GM18907 (cell line): ENCODE measurements around the gene ZNF652.
"Not testable (repeated sequence)": the region's sequence is repeated elsewhere in the genome, so short reads cannot be mapped to it uniquely, and the experiment has no call there.

Experiments
- ATAC-seq: cut with Tn5 transposase; IDR thresholded peaks from one replicate; pipeline ENCODE4 v1.9.1; 2021; ENCODE audit warnings: mild to moderate bottlenecking, moderate library complexity; ENCODE audit not compliant: unreplicated experiment

The ZNF652 gene

DNA sequence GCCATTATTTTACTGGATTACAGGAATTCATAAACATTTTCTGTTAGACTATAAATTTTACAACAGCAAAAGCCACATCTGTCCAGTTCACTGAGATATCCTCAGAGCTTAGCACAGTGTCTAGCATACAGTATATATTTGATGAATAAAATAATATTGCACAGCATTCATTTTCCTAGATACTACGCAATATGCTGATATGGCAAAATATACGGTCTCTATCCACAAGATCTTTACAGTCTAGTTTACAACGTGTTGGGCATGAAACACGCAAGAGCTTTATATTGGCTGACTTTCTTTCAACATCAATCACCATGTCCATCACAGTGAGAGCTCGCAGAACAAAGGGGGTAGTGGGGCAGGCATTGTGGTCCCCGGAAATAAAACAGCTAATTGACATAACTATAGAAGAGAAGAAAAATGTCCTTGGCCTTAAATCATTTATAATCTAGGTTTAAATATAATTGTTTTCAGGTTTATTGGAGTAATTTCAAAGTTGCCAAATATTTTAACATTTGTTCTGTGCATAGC lies 43.5 kb downstream of the ZNF652 start:
- ATAC-seq: no peak

DNA sequence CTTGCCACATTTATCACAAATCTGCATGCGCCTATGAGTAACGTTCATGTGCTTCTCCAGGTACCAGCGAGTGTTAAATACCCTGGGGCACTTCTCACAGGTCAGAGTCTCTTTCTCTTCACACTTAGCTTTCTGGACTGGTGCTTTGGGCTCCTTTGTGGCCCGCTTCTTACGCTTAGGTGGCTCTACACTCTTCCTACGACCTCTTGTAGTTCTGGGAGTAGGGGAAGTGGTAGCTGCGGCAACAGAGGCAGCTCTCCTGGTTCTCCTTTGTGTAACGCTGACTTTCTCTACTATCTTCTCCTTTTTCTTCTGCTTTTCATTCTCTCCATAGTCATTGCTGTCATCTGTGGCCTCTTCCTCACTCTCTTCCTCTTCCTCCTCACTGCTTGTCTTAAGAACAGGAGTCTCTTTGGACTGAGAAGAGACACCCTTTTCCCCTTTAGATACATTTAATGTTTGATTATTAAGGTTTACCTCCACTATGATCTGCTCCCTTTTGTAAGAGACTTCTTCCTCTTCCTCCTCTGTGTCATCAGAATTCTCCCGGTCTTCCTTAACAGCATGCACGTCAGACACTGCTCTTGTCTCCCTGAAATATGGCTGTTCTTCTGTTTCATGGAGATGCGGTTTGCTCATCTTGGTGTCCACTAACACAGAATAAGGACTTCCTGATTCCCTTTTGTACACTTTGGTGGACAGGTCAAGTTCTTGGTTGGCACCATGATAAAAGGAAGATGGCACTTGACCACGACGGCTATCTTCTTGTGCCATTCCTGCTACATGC lies 45.0 kb downstream of the ZNF652 start:
- no peak for ATAC-seq

GRCh38 chr17:49316258-49316570 lies 45.8 kb downstream of the ZNF652 start:
- ATAC-seq: no peak

GRCh38 chr17:49315551-49316257 lies 46.3 kb downstream of the ZNF652 start:
- peak; percentile 71 for ATAC-seq

DNA sequence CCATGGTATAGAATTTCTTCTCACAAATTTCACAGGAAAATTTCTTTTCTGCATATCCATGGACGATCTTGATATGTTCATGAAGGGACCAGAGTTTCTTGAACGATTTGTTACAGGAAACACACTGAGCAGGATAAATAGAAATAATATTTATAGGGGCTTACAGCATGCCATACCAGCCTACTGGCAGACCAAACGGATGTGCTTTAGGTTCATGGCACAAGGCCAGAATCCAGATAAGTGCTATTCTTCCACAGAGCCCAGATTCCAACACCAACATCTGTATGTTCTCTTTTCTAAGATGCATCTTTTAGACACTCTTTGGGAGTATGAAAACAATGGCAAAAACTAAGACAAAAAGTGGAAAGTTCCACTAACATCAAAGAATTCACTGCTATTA lies 49.3 kb downstream of the ZNF652 start:
- no peak for ATAC-seq

DNA sequence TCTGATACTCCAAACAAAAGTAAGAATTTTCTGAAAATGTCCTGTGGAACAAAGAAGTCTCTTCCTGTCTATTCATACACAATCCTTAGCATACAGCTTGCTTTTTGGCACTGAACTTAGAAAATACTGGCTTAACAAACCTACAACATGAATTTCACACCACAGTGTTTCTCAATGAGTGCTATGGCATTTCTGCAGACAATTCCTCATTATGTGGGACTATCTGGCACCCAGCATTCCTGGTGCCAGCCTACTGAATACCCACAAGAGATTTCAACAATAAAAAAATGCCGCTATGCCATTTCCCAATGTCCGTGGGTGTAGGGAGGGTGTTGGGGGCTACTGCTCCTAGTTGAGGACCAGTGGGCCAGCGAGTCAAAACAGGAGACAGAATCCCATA lies 62.1 kb downstream of the ZNF652 start:
- ATAC-seq: no peak

DNA sequence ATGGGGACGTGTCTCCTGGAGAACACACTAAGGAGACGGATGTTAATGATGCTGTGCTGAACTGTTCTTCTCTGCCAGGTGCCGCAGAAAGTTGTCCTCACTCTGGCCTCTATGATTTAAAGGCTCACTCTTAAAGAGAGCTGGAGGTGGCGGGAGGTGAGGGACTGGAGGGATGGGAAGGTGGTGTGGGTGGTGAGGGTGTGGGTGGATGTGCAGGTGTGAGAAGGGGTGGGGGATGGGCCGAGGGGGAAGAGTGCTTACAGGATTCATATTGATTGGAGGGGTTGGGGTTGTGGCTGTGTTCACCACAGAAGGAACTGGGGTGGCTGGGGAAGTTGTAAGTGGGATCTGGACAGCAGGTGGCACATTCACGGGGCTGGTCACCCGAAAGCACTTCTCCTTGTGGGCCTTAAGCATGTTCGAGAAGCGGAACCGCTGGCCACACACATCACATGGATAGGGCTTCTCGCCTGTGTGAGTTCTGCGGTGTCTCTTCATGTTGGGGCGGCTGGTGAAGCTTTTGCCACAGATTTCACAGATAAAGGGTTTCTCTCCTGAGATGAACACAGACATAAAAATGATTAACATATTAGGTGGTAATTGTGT lies 63.6 kb downstream of the ZNF652 start:
- no peak for ATAC-seq

GRCh38 chr17:49297141-49297540 lies 64.9 kb downstream of the ZNF652 start:
- ATAC-seq: no peak

DNA sequence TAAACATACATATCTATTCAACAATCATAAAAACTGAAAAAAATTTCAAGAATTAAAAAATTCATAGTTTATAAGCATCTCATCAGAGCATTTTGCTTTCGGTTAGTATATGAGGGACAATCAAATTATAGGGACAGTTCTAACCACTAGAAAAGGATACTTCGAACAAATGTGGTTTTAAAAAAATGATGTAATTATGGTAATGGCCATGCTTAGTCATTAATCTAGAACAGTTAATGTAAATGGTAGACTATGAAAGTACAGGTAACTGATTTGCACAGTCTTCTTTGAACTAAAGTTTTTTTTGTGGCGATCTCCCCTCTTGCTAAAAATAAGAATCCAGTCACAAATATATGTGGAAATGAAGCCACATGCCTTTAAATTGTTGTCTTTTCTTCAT lies 67.9 kb downstream of the ZNF652 start:
- ATAC-seq: no peak

- no peak for ATAC-seq
Measured at GRCh38 chr17:49292901-49293300, 69.1 kb downstream of the ZNF652 start.

GRCh38 chr17:49291929-49292328 lies 70.1 kb downstream of the ZNF652 start:
- no peak for ATAC-seq

DNA sequence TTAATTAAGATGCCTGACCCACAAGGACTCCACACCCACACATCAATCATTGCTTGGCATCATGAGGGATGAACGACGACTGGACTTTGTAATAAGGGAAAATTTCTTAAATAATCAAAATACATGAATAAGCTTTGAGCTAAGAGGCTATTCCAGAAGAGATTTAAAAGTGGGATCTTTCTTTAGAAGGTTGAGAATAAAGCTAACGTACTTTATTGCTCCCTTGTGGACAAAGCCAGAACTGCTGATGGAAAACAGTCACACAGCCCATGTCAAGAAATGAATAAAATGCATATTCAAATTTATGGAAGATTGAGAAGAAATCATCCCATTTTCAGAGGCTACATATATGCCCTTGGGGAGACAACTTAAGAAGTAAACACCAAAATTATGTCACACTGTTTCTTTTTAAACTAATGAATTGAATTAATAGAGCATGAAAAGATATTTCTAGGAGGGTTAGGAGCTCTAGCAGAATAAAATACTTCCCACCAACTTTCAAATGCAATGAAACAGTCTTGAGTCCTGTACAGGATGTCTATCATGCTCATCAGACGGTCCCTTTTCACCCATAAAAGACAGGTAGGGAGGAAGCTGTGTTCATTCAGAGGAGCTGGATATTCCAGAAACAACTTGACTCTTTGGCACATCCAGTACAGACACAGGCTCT lies 71.2 kb downstream of the ZNF652 start:
- no peak for ATAC-seq

DNA sequence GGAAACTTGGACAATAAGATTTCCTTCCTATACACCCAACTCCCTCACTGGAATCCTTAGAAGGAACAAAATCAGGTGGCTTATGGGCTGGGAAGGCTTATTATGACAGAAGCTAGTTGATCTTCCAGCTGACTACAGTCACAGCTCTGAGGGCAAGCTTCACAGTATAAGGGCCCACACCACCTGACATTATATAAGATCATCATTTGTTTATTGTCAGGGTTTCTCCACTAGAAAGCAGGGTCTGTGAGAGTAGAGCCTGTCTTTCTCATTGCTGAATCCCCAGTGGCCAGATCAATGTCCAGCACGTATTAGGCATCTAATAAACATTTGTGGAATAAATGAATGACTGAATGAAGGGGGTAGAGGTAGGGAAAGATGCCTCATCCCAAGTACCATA lies 73.7 kb downstream of the ZNF652 start:
- no peak for ATAC-seq

DNA sequence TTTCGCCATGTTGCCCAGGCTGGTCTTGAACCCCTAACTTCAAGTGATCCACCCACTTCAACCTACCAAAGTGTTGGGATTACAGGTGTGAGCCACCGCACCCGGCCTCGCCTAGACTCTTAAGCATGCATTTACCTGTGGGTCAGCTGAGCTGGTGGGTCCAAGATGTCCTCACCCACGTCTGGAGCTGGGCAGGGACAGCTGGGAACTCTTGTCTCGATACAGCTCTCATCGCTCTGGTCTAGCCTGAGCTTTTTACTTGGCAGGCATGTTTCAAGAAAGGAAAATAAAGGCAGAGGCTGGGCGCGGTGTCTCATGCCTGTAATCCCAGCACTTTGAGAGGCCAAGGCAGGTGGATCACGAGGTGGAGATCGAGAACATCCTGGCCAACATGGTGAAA lies 74.6 kb downstream of the ZNF652 start:
- ATAC-seq: no peak

DNA sequence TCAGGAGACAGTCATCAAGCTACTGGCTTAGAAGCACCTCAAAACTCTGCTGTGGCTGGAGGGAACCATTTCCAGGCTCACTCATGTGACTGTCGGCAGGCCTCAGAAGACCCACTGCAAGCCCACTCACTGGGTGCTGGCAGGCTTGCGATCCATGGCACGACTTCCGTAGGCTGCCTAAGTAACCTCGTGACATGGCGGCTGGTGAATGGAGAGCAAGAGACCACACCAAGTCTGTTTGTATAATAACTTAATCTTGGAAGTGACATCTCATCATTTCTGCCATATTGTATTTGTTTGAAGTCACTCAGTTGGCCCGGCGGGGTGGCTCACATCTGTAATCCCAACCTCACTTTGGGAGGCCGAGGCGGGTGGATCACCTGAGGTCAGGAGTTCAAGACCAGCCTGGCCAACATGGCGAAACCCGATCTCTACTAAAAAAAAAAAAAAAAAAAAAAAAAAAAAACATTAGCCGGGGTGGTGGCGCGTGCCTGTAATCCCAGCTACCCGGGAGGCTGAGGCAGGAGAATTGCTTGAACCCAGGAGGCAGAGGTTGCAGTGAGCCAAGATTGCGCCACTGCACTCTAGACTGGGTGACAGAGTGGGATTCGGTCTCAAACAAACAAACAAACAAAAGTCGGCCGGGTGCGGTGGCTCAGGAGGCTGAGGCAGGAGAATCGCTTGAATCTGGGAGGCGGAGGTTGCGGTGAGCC lies 75.6 kb downstream of the ZNF652 start:
- not testable (repeated sequence) for ATAC-seq

- no peak for ATAC-seq
Measured at GRCh38 chr17:49285716-49286115, 76.3 kb downstream of the ZNF652 start.

DNA sequence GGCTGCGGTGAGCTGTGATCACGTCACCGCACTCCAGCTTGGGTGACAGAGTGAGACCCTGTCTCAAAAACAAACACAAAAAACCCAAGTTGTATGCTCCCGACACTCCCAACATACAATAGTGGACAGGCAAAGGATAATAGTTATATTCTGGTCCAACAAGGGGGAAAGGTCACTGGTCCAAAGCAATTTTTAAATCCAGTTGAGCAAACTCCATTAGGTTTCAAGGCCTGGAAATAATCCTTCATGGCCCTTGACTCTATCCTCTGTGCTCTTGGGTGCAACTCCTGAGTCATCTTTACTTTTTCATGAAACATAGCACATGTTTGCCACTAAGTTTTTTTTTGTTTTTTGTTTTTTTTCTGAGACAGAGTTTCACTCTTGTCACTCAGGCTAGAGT lies 81.1 kb downstream of the ZNF652 start:
- no peak for ATAC-seq

- no peak for ATAC-seq
Measured at GRCh38 chr17:49280061-49280460, 82.0 kb downstream of the ZNF652 start.

- not testable (repeated sequence) for ATAC-seq
Measured at GRCh38 chr17:49279263-49280015, 82.6 kb downstream of the ZNF652 start.

GRCh38 chr17:49278076-49278475 lies 84.0 kb downstream of the ZNF652 start:
- ATAC-seq: no peak
